GM12878 (cell line): ENCODE measurements around the gene SLC25A11. TPM values are rescaled to one million over a fixed set of nuclear protein-coding genes. Genes with fewer than 3 reads are reported as not detected.

ENCODE experiments used
- ATAC-seq: fragments of 200-7000 bp; cut with Tn5 transposase; 3 replicates; pipeline ENCODE4 v1.9.1; 2020; ENCODE audit warnings: mild to moderate bottlenecking, moderate library complexity
- BruUV-seq: library from RNA; stranded (reverse); fragments of 400-500 nt; replicated peaks from 2 replicates; lab custom pipeline; 2021; lab: Mats Ljungman, UMichigan
- CTCF ChIA-PET: fragments of 300-600 bp; sonication (Branson Sonifier 250); formaldehyde crosslinking; extraction: SDS; loops from one replicate; lab custom pipeline; 2021; ENCODE audit warnings: inconsistent platforms; lab: Yijun Ruan, JAX
- POLR2A ChIA-PET: fragments of 350-600 bp; formaldehyde crosslinking; extraction: SDS; loops from one replicate; lab custom pipeline; 2021; ENCODE audit warnings: inconsistent platforms; lab: Charles Lee
- RAD21 ChIA-PET: fragments of 300-600 bp; sonication (Branson Sonifier 250); formaldehyde crosslinking; loops from one replicate; lab custom pipeline; 2023; ENCODE audit warnings: antibody characterized with exemption; ENCODE audit not compliant: unreplicated experiment; lab: Charles Lee
- SMC1A ChIA-PET: fragments of 300-600 bp; sonication (Branson Sonifier 250); formaldehyde crosslinking; loops from one replicate; lab custom pipeline; 2023; ENCODE audit not compliant: unreplicated experiment, uncharacterized antibody; lab: Charles Lee
- DNase-seq: peaks from one replicate; pipeline ENCODE4 v3.0.0-alpha.2; 2011; ENCODE audit warnings: low read depth, low spot score
- FAIRE-seq: peaks from 3 replicates; lab custom pipeline; 2011; peaks lifted over from hg19 to GRCh38; lab: Jason Lieb, UNC
- H2AFZ ChIP-seq: 2 replicates; pipeline ENCODE4 v1.6.0; 2011; ENCODE audit warnings: low read depth, low read length, control low read depth; ENCODE audit not compliant: control insufficient read depth
- H3K27ac ChIP-seq: 2 replicates; pipeline ENCODE4 v1.5.1; 2011; ENCODE audit warnings: control low read depth; ENCODE audit not compliant: control insufficient read depth, insufficient read depth
- H3K27me3 ChIP-seq, 2 experiments: replicated peaks in 1 of 2; 2 replicates each; pipeline versions ENCODE4 v1.6.0 to v1.6.1; 2011; ENCODE audit warnings: low read length in 1 of 2; ENCODE audit not compliant: control insufficient read depth in 2 of 2, insufficient read depth in 2 of 2
- H3K36me3 ChIP-seq, 2 experiments: 2 replicates each; pipeline ENCODE4 v1.5.1; 2011; ENCODE audit warnings: low read length in 1 of 2; ENCODE audit not compliant: control insufficient read depth in 2 of 2, insufficient read depth in 2 of 2
- H3K4me1 ChIP-seq: 2 replicates; pipeline ENCODE4 v1.6.1; 2011; ENCODE audit warnings: mild to moderate bottlenecking, low read length, moderate library complexity, mixed read lengths; ENCODE audit not compliant: control insufficient read depth, insufficient read depth
- H3K4me2 ChIP-seq: 2 replicates; pipeline ENCODE4 v1.6.0; 2011; ENCODE audit warnings: control low read depth; ENCODE audit not compliant: control insufficient read depth, insufficient read depth
- H3K4me3 ChIP-seq: fragments of 200-600 bp; sonication (generic); 2 replicates; pipeline ENCODE4 v1.5.1; 2016
- H3K79me2 ChIP-seq: 2 replicates; pipeline ENCODE4 v1.6.0; 2011; ENCODE audit warnings: low read length; ENCODE audit not compliant: control insufficient read depth, insufficient read depth
- H3K9ac ChIP-seq: 2 replicates; pipeline ENCODE4 v1.8.0; 2011; ENCODE audit warnings: low read length, control low read depth, mixed read lengths; ENCODE audit not compliant: control insufficient read depth, insufficient read depth
- H3K9me3 ChIP-seq: replicated peaks from 3 replicates; pipeline ENCODE4 v1.5.1; 2011; ENCODE audit warnings: mild to moderate bottlenecking, low read length; ENCODE audit not compliant: control insufficient read depth, insufficient read depth
- H4K20me1 ChIP-seq: 2 replicates; pipeline ENCODE4 v1.6.0; 2011; ENCODE audit not compliant: control insufficient read depth, insufficient read depth
- ATF7 ChIP-seq: fragments of 450-650 bp; IDR thresholded peaks from 2 replicates; pipeline ENCODE4 v1.6.1; 2016; ENCODE audit warnings: low read depth, mild to moderate bottlenecking
- BCL11A ChIP-seq: IDR thresholded peaks from 2 replicates; pipeline ENCODE4 v1.6.1; 2011; ENCODE audit warnings: low read depth, low read length
- E4F1 ChIP-seq: fragments of 450-650 bp; IDR thresholded peaks from 2 replicates; pipeline ENCODE4 v1.6.1; 2018; ENCODE audit warnings: borderline replicate concordance, mild to moderate bottlenecking; ENCODE audit not compliant: partially characterized antibody
- FOXM1 ChIP-seq: IDR thresholded peaks from 2 replicates; pipeline ENCODE4 v1.6.1; 2012; ENCODE audit warnings: low read depth, mild to moderate bottlenecking, inconsistent platforms, low read length, moderate library complexity
- HCFC1 ChIP-seq: fragments of 150-350 bp; IDR thresholded peaks from 2 replicates; pipeline ENCODE4 v1.6.1; 2014; ENCODE audit warnings: low read length
- JUND ChIP-seq: IDR thresholded peaks from 2 replicates; pipeline ENCODE4 v1.6.1; 2012; ENCODE audit warnings: low read depth, mild to moderate bottlenecking, low read length, improper control_type of control experiment, moderate library complexity
- MEF2B ChIP-seq: fragments of 450-650 bp; IDR thresholded peaks from 2 replicates; pipeline ENCODE4 v1.6.1; 2018; ENCODE audit warnings: mild to moderate bottlenecking, moderate library complexity; ENCODE audit not compliant: partially characterized antibody, poor library complexity, severe bottlenecking
- NBN ChIP-seq: fragments of 450-650 bp; IDR thresholded peaks from 2 replicates; pipeline ENCODE4 v1.6.1; 2016
- NFIC ChIP-seq: IDR thresholded peaks from 2 replicates; pipeline ENCODE4 v1.6.1; 2012; ENCODE audit warnings: low read depth, mild to moderate bottlenecking, inconsistent platforms, low read length, moderate library complexity
- NFYB ChIP-seq: IDR thresholded peaks from 2 replicates; pipeline ENCODE4 v1.6.1; 2011; ENCODE audit warnings: low read depth, mild to moderate bottlenecking, low read length, improper control_type of control experiment, moderate library complexity; ENCODE audit not compliant: insufficient read depth
- NKRF ChIP-seq: fragments of 450-650 bp; conservative IDR thresholded peaks from 2 replicates; pipeline ENCODE4 v1.6.1; 2017; ENCODE audit warnings: mild to moderate bottlenecking, moderate library complexity
- RAD51 ChIP-seq: fragments of 450-650 bp; IDR thresholded peaks from 2 replicates; pipeline ENCODE4 v1.6.1; 2016; ENCODE audit warnings: moderate library complexity, mild to moderate bottlenecking, inconsistent platforms
- SREBF2 ChIP-seq: IDR thresholded peaks from 2 replicates; pipeline ENCODE4 v1.6.1; 2012; ENCODE audit warnings: mild to moderate bottlenecking, low read length
- ZNF622 ChIP-seq: fragments of 450-650 bp; IDR thresholded peaks from 2 replicates; pipeline ENCODE4 v1.6.1; 2017; ENCODE audit warnings: mild to moderate bottlenecking, inconsistent platforms
- WGBS: methylation state at CpG from one replicate; pipeline ENCODE4 v1.1.6; 2016; ENCODE audit warnings: low lambda C conversion rate; ENCODE audit not compliant: insufficient replicate concordance, insufficient coverage; ENCODE audit errors: missing lambda C conversion rate; 5-methylcytosine and 5-hydroxymethylcytosine counted together
- in situ Hi-C: fragments of 300-500 bp; cut with MboI; formaldehyde crosslinking; loops from 9 replicates; pipeline ENCODE4 v1.14.3; 2018; ENCODE audit warnings: mixed read lengths
- intact Hi-C: fragments of 100-400 bp; cut with micrococcal nuclease; formaldehyde crosslinking; loops from one replicate; pipeline ENCODE4 v1.14.2; 2022; ENCODE audit not compliant: unreplicated experiment
- polyA plus RNA-seq, 11 experiments: library from polyadenylated mRNA; depleted of rRNA in 4 of 11; unstranded in 6 of 11; stranded (reverse) in 5 of 11; fragments of >200 nt; fragmentation: Nextera tagmentation in 4 of 11; fragmentation: Illumina TruSeq in 1 of 11; extraction: Ambion mirVana in 4 of 11; extraction: Trizol in 1 of 11; gene quantifications; 1 replicate in 1 of 11; 2 replicates in 10 of 11; pipeline versions ENCODE4 v1.2.1 to v1.2.3, GENCODE V29; 2011 to 2016; ENCODE audit warnings: inconsistent platforms in 2 of 11, missing spikeins in 2 of 11, low read depth in 1 of 11
- total RNA-seq, 4 experiments: library from RNA; depleted of rRNA in 3 of 4; stranded (reverse); fragments of >200 nt in 3 of 4; fragmentation: Illumina TruSeq in 1 of 4; extraction: Trizol in 1 of 4; gene quantifications; 2 replicates each; pipeline versions ENCODE4 v1.2.1 to v1.2.3, GENCODE V29; 2013 to 2021
- TF ChIP-seq, protein P1 (sequence below): IDR thresholded peaks from 2 replicates; pipeline ENCODE4 v1.6.1; 2012; ENCODE audit warnings: low read depth, low read length, improper control_type of control experiment
- TF ChIP-seq, protein P2 (sequence below): fragments of 450-650 bp; IDR thresholded peaks from 2 replicates; pipeline ENCODE4 v1.6.1; 2016; ENCODE audit warnings: mild to moderate bottlenecking, moderate library complexity, borderline replicate concordance

Gene SLC25A11
- total and polyA plus RNA-seq, 10 of the 15 experiments (the other 5 are each of a cell fraction or from before 2014, with no cell fraction given), result 5.8 to 142 (median 65.0) TPM

DNA sequence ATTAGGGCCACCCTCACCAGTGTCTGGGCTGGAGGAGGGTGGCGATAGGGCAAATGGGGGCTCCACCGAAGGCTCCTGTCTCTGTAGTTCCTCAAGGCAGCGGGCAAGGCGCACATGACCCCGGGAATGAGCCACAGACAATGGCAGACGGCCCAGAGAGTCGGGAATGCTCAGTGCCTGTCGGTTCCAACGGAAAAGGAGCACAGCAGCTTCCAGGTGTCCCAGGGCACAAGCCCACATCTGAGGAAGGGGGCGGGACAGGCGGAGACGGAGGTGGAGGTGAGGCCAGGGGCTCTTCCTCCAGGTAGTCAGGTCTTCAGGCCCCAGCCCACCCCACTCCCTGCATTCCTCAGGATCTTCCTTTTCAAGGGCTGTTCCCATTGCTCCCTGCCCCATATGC lies 32.9 kb upstream of the SLC25A11 start:
- no peaks in the 10 kb centered on the region for H3K9me3 ChIP-seq
- no peak overlapping the region for H3K9ac ChIP-seq
- H3K4me2 ChIP-seq, result no peak overlapping the region
- H3K4me1 ChIP-seq, result peaks cover 11% of the 10 kb centered on the region
- POLR2A ChIA-PET, result no interaction called here
- no TSS peak for BruUV-seq
- H3K27ac ChIP-seq, result no peak overlapping the region
- FAIRE-seq (no peak), ATAC-seq (no peak), DNase-seq (no peak)
- in situ Hi-C loops, result no loop called here
- CTCF ChIA-PET, result interaction anchor here (2.8 kb wide), 1 partner anchor 90 kb away, joined by 11 read pairs; no protein-coding TSS in a partner anchor
- WGBS, result 94% methylated on average over 12 of the region's 12 CpGs
- SMC1A ChIA-PET, result no interaction called here
- intact Hi-C loops, result no loop called here
- H3K79me2 ChIP-seq, result peaks cover 16% of the 10 kb centered on the region
- no peak overlapping the region for H3K4me3 ChIP-seq
- H3K27me3 ChIP-seq, result no peaks in the 10 kb centered on the region
- RAD21 ChIA-PET, result no interaction called here
- no peak overlapping the region for H2AFZ ChIP-seq
- H3K36me3 ChIP-seq, result peaks cover 17 to 18% of the 10 kb centered on the region in 2 experiments; a peak in 3 of 4 replicates
- no peaks in the 10 kb centered on the region for H4K20me1 ChIP-seq
- no peak for TF ChIP-seq RAD51
- TF ChIP-seq HCFC1, result no peak
- no peak for TF ChIP-seq ATF7
- no peak for TF ChIP-seq SREBF2
- TF ChIP-seq FOXM1, result no peak
- no peak for TF ChIP-seq MEF2B
- no peak for TF ChIP-seq ZNF622
- TF ChIP-seq, protein P1, sequence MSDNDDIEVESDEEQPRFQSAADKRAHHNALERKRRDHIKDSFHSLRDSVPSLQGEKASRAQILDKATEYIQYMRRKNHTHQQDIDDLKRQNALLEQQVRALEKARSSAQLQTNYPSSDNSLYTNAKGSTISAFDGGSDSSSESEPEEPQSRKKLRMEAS, result no peak
- TF ChIP-seq E4F1, result no peak
- no peak for TF ChIP-seq BCL11A
- TF ChIP-seq JUND, result no peak
- TF ChIP-seq NFYB, result no peak
- TF ChIP-seq NFIC, result no peak
- no peak for TF ChIP-seq NKRF
- TF ChIP-seq, protein P2, sequence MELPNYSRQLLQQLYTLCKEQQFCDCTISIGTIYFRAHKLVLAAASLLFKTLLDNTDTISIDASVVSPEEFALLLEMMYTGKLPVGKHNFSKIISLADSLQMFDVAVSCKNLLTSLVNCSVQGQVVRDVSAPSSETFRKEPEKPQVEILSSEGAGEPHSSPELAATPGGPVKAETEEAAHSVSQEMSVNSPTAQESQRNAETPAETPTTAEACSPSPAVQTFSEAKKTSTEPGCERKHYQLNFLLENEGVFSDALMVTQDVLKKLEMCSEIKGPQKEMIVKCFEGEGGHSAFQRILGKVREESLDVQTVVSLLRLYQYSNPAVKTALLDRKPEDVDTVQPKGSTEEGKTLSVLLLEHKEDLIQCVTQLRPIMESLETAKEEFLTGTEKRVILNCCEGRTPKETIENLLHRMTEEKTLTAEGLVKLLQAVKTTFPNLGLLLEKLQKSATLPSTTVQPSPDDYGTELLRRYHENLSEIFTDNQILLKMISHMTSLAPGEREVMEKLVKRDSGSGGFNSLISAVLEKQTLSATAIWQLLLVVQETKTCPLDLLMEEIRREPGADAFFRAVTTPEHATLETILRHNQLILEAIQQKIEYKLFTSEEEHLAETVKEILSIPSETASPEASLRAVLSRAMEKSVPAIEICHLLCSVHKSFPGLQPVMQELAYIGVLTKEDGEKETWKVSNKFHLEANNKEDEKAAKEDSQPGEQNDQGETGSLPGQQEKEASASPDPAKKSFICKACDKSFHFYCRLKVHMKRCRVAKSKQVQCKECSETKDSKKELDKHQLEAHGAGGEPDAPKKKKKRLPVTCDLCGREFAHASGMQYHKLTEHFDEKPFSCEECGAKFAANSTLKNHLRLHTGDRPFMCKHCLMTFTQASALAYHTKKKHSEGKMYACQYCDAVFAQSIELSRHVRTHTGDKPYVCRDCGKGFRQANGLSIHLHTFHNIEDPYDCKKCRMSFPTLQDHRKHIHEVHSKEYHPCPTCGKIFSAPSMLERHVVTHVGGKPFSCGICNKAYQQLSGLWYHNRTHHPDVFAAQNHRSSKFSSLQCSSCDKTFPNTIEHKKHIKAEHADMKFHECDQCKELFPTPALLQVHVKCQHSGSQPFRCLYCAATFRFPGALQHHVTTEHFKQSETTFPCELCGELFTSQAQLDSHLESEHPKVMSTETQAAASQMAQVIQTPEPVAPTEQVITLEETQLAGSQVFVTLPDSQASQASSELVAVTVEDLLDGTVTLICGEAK, result no peak
- TF ChIP-seq NBN, result no peak
